ENCODE data around the gene GNAQ. TPM values are rescaled to one million over a fixed set of nuclear protein-coding genes. Genes with fewer than 3 reads are reported as not detected.

The GNAQ gene
- total RNA-seq, 1 experiment from 2014 or later = 38.2 TPM

GRCh38 chr9:77933976-77934375, 97.6 kb downstream of the GNAQ start:
- no peak overlapping the region for H3K4me3 Mint-ChIP-seq (ENCODE audit: unreplicated experiment)
- peaks cover 10% of the 10 kb centered on the region for H3K4me1 Mint-ChIP-seq (ENCODE audit: insufficient read depth, unreplicated experiment)
- no peaks in the 10 kb centered on the region for H3K36me3 Mint-ChIP-seq (ENCODE audit: insufficient read depth, unreplicated experiment)
- intact Hi-C loops (cut with micrococcal nuclease) = no loop called here
- no TSS peak for BruUV-seq (replicated peaks)
- H3K27ac Mint-ChIP-seq (ENCODE audit: low read depth, unreplicated experiment) = no peak overlapping the region
- TF ChIP-seq, protein P1, sequence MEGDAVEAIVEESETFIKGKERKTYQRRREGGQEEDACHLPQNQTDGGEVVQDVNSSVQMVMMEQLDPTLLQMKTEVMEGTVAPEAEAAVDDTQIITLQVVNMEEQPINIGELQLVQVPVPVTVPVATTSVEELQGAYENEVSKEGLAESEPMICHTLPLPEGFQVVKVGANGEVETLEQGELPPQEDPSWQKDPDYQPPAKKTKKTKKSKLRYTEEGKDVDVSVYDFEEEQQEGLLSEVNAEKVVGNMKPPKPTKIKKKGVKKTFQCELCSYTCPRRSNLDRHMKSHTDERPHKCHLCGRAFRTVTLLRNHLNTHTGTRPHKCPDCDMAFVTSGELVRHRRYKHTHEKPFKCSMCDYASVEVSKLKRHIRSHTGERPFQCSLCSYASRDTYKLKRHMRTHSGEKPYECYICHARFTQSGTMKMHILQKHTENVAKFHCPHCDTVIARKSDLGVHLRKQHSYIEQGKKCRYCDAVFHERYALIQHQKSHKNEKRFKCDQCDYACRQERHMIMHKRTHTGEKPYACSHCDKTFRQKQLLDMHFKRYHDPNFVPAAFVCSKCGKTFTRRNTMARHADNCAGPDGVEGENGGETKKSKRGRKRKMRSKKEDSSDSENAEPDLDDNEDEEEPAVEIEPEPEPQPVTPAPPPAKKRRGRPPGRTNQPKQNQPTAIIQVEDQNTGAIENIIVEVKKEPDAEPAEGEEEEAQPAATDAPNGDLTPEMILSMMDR (IDR thresholded peaks at IDR 0.05; ENCODE audit: unreplicated experiment) = no peak
- H3K9me3 Mint-ChIP-seq (ENCODE audit: unreplicated experiment) = no peaks in the 10 kb centered on the region
- POLR2A ChIA-PET = no interaction called here
- H3K27me3 Mint-ChIP-seq (ENCODE audit: insufficient read depth, unreplicated experiment) = no peaks in the 10 kb centered on the region
- CTCF ChIA-PET = no interaction called here
- DNase-seq (ENCODE audit: unreplicated experiment) = no peak

DNA sequence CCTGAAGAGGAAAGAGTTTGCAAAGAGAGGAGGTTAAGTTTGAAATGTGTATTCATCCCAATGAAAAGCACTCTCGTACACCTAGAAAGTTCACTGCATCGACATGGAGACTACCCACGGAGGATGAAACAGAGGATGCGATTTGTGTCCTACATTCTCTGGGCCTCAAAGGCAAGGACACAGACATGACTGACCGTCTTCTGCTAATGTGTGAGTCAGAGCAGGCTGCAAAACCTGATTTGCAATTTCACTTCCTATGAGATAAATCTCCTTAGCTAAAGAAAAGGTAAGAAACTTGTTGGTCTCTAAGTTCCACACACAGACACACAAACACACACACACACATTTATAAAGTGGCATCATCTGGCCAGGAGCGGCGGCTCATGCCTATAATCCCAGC, 98.6 kb downstream of the GNAQ start:
- no peak for DNase-seq (ENCODE audit: unreplicated experiment)
- ChIA-PET CTCF (interaction anchor here (0.6 kb wide), 1 partner anchor 18 kb away, joined by 4 read pairs; no protein-coding TSS in a partner anchor), POLR2A (interaction anchor here (0.7 kb wide), 1 partner anchor 119 kb away, joined by 3 read pairs; no protein-coding TSS in a partner anchor)

GRCh38 chr9:77929942-77930341, 101.7 kb downstream of the GNAQ start:
- no peak overlapping the region for H3K4me3 Mint-ChIP-seq (ENCODE audit: unreplicated experiment)
- H3K27ac Mint-ChIP-seq (ENCODE audit: low read depth, unreplicated experiment) = no peak overlapping the region
- H3K9me3 Mint-ChIP-seq (ENCODE audit: unreplicated experiment) = no peaks in the 10 kb centered on the region
- TF ChIP-seq, protein P1 (IDR thresholded peaks at IDR 0.05; ENCODE audit: unreplicated experiment) = no peak
- no peak for DNase-seq (ENCODE audit: unreplicated experiment)
- intact Hi-C loops (cut with micrococcal nuclease) = no loop called here
- H3K4me1 Mint-ChIP-seq (ENCODE audit: insufficient read depth, unreplicated experiment) = peaks cover 27% of the 10 kb centered on the region
- CTCF ChIA-PET = no interaction called here
- H3K27me3 Mint-ChIP-seq (ENCODE audit: insufficient read depth, unreplicated experiment) = no peaks in the 10 kb centered on the region
- no TSS peak for BruUV-seq (replicated peaks)
- POLR2A ChIA-PET = no interaction called here
- no peaks in the 10 kb centered on the region for H3K36me3 Mint-ChIP-seq (ENCODE audit: insufficient read depth, unreplicated experiment)

More for the DNA sequence above, 98.6 kb downstream of the GNAQ start:
- no peaks in the 10 kb centered on the region for H3K27me3 Mint-ChIP-seq (ENCODE audit: insufficient read depth, unreplicated experiment)
- no peaks in the 10 kb centered on the region for H3K9me3 Mint-ChIP-seq (ENCODE audit: unreplicated experiment)
- no peaks in the 10 kb centered on the region for H3K36me3 Mint-ChIP-seq (ENCODE audit: insufficient read depth, unreplicated experiment)
- no peak overlapping the region for H3K4me3 Mint-ChIP-seq (ENCODE audit: unreplicated experiment)
- H3K4me1 Mint-ChIP-seq (ENCODE audit: insufficient read depth, unreplicated experiment) = peaks cover 10% of the 10 kb centered on the region
- H3K27ac Mint-ChIP-seq (ENCODE audit: low read depth, unreplicated experiment) = no peak overlapping the region
- no TSS peak for BruUV-seq (replicated peaks)
- intact Hi-C loops (cut with micrococcal nuclease) = no loop called here
- TF ChIP-seq, protein P1 (IDR thresholded peaks at IDR 0.05; ENCODE audit: unreplicated experiment) = no peak

GRCh38 chr9:77927265-77927664, 104.3 kb downstream of the GNAQ start:
- no TSS peak for BruUV-seq (replicated peaks)
- CTCF ChIA-PET = interaction anchor here (1.6 kb wide), 1 partner anchor 108 kb away, joined by 5 read pairs; no protein-coding TSS in a partner anchor

More at GRCh38 chr9:77927265-77927664, 104.3 kb downstream of the GNAQ start:
- DNase-seq (ENCODE audit: unreplicated experiment) = peak; percentile 49
- peaks cover 6% of the 10 kb centered on the region for H3K36me3 Mint-ChIP-seq (ENCODE audit: insufficient read depth, unreplicated experiment)
- TF ChIP-seq, protein P1 (IDR thresholded peaks at IDR 0.05; ENCODE audit: unreplicated experiment) = no peak
- H3K4me1 Mint-ChIP-seq (ENCODE audit: insufficient read depth, unreplicated experiment) = peaks cover 27% of the 10 kb centered on the region
- no peak overlapping the region for H3K4me3 Mint-ChIP-seq (ENCODE audit: unreplicated experiment)
- no peaks in the 10 kb centered on the region for H3K27me3 Mint-ChIP-seq (ENCODE audit: insufficient read depth, unreplicated experiment)
- POLR2A ChIA-PET = interaction anchor here (0.6 to 0.7 kb wide), 2 partner anchors 104 to 284 kb away, joined by 3 to 4 read pairs; no protein-coding TSS in a partner anchor
- H3K27ac Mint-ChIP-seq (ENCODE audit: low read depth, unreplicated experiment) = no peak overlapping the region
- intact Hi-C loops (cut with micrococcal nuclease) = no loop called here
- no peaks in the 10 kb centered on the region for H3K9me3 Mint-ChIP-seq (ENCODE audit: unreplicated experiment)

Data from MCF 10A (cell line).